ENCODE measurements around the gene SEMA6A. TPM values are rescaled to one million over a fixed set of nuclear protein-coding genes. Genes with fewer than 3 reads are reported as not detected.

The SEMA6A gene
- polyA plus RNA-seq, 1 donor (not counting 4 experiments of a cell fraction or from before 2014, with no cell fraction given) = 0.68 TPM

DNA sequence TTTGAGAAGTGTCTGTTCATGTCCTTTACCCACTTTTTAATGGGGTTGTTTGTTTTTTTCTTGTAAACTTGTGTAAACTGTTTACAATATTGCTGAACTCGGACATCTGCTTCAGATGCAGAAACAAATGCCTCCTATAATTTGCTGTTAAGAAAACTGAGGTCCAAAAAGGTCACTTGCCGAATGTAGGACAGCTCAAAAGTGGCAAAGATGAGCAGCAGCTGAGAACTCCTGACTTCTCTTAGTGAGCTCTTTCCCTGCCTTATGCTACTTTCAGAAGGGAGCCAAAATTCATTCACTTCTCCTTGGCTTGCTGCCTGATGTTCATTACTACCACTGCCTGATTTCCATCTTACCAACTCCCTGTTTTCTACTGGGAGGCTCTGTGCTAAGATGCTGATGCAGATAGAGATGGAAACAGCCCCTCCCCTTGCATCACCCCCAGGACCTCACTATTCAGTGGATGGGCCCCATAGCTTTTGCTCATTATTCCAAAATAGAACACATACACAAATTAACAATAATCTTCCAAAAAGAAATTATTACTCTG lies 60.1 kb downstream of the SEMA6A start:
- no peak overlapping the region for H3K4me3 ChIP-seq (ENCODE audit: control insufficient read depth in 2 of 3, extremely low read depth in 1 of 3, insufficient read depth in 2 of 3, low read depth in 1 of 3, low read length in 3 of 3)
- no peak overlapping the region for H3K27ac ChIP-seq (ENCODE audit: control insufficient read depth, insufficient read depth, low read length)
- H2AFZ ChIP-seq (ENCODE audit: control insufficient read depth, low read length) = no peak overlapping the region
- FAIRE-seq (no peak), DNase-seq (ENCODE audit: low read depth, low spot score) (no peak)
- H3K9me1 ChIP-seq (ENCODE audit: control insufficient read depth, extremely low read depth, insufficient read depth, low read length) = no peaks in the 10 kb centered on the region
- H3K27me3 ChIP-seq (ENCODE audit: control insufficient read depth, extremely low read depth, insufficient read depth, low read length) = no peaks in the 10 kb centered on the region
- no peaks in the 10 kb centered on the region for H3K36me3 ChIP-seq (ENCODE audit: control insufficient read depth in 2 of 2, extremely low read depth in 1 of 2, insufficient read depth in 2 of 2, low read length in 2 of 2)
- no peak overlapping the region for H3K9ac ChIP-seq (ENCODE audit: control insufficient read depth, extremely low read depth, insufficient read depth, low read length)
- H3K4me2 ChIP-seq (ENCODE audit: control insufficient read depth, extremely low read depth, insufficient read depth, low read depth, low read length) = no peak overlapping the region
- TF ChIP-seq EZH2 (IDR thresholded peaks at IDR 0.05; ENCODE audit: low read length) (no peak), CTCF (optimal IDR thresholded peaks at IDR 0.05 in 1 of 3, IDR thresholded peaks at IDR 0.05 in 1 of 3, conservative IDR thresholded peaks at IDR 0.05 in 1 of 3; ENCODE audit: extremely low read depth in 1 of 3, insufficient read depth in 2 of 3, low read length in 3 of 3) (no peak)
- H3K9me3 ChIP-seq (ENCODE audit: control insufficient read depth, low read depth, low read length) = no peaks in the 10 kb centered on the region
- peaks cover 12% of the 10 kb centered on the region for H3K4me1 ChIP-seq (ENCODE audit: control insufficient read depth, extremely low read depth, insufficient read depth, low read length)
- dilution Hi-C loops (cut with MboI; ENCODE audit: extremely low pct_ligation_motif_present, low sequenced_read_pairs) = no loop called here
- H3K79me2 ChIP-seq (ENCODE audit: control insufficient read depth, insufficient read depth, low read length) = no peaks in the 10 kb centered on the region
- H4K20me1 ChIP-seq (ENCODE audit: control insufficient read depth, extremely low read depth, insufficient read depth, low read length) = no peaks in the 10 kb centered on the region

DNA sequence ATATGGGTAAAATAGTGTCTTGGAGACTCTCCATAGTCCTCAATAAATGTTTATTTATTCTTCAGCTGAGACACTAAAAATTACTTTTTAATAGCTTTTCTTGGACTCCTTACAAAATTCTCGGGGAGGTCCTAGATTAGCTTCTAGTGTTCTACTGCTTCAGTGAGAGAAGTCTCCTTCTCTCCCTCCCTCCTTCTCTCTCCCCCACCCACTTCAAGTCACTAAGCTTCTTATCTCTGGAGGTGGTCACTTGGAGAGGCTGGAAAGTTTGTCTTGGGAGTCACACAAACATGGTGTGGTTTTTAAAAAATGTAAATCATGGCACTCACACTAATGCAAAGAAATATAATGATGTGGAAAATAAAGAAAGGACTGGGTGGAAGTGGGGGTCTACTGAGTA lies 64.1 kb downstream of the SEMA6A start:
- DNase-seq (ENCODE audit: low read depth, low spot score) (no peak), FAIRE-seq (no peak)
- no peak overlapping the region for H3K4me2 ChIP-seq (ENCODE audit: control insufficient read depth, extremely low read depth, insufficient read depth, low read depth, low read length)
- TF ChIP-seq CTCF (optimal IDR thresholded peaks at IDR 0.05 in 1 of 3, IDR thresholded peaks at IDR 0.05 in 1 of 3, conservative IDR thresholded peaks at IDR 0.05 in 1 of 3; ENCODE audit: extremely low read depth in 1 of 3, insufficient read depth in 2 of 3, low read length in 3 of 3) = no peak
- no peak for TF ChIP-seq EZH2 (IDR thresholded peaks at IDR 0.05; ENCODE audit: low read length)
- H3K4me1 ChIP-seq (ENCODE audit: control insufficient read depth, extremely low read depth, insufficient read depth, low read length) = no peaks in the 10 kb centered on the region
- no peak overlapping the region for H3K9ac ChIP-seq (ENCODE audit: control insufficient read depth, extremely low read depth, insufficient read depth, low read length)
- H3K9me1 ChIP-seq (ENCODE audit: control insufficient read depth, extremely low read depth, insufficient read depth, low read length) = no peaks in the 10 kb centered on the region
- H4K20me1 ChIP-seq (ENCODE audit: control insufficient read depth, extremely low read depth, insufficient read depth, low read length) = no peaks in the 10 kb centered on the region
- no peak overlapping the region for H3K4me3 ChIP-seq (ENCODE audit: control insufficient read depth in 2 of 3, extremely low read depth in 1 of 3, insufficient read depth in 2 of 3, low read depth in 1 of 3, low read length in 3 of 3)
- H3K9me3 ChIP-seq (ENCODE audit: control insufficient read depth, low read depth, low read length) = no peaks in the 10 kb centered on the region
- no peaks in the 10 kb centered on the region for H3K27me3 ChIP-seq (ENCODE audit: control insufficient read depth, extremely low read depth, insufficient read depth, low read length)
- H3K36me3 ChIP-seq (ENCODE audit: control insufficient read depth in 2 of 2, extremely low read depth in 1 of 2, insufficient read depth in 2 of 2, low read length in 2 of 2) = no peaks in the 10 kb centered on the region
- no peak overlapping the region for H3K27ac ChIP-seq (ENCODE audit: control insufficient read depth, insufficient read depth, low read length)
- H2AFZ ChIP-seq (ENCODE audit: control insufficient read depth, low read length) = no peak overlapping the region
- dilution Hi-C loops (cut with MboI; ENCODE audit: extremely low pct_ligation_motif_present, low sequenced_read_pairs) = no loop called here
- H3K79me2 ChIP-seq (ENCODE audit: control insufficient read depth, insufficient read depth, low read length) = no peaks in the 10 kb centered on the region
